Measurements from ENCODE around the gene RPS6KA6.

DNA sequence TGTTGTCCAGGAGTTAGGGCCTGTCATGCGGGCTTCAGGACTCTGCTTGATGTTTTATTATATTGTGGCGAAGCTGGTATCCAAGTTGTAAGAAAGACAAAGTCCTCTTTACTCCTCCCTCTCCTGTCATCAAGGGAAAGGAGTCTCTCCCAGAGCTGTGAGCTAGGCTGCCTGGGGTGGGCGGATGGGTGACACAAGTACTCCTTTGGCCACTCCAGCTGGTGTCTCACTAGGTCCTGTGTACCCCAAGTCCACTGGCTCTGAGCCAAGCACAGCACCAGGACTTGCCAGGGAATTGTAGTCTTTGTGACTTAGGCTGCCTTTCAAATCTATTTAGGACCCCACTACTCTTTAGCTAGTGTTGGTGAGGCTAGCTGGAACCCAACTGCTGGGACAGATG, 36.7 kb upstream of the RPS6KA6 start:
- TF ChIP-seq, protein P1, sequence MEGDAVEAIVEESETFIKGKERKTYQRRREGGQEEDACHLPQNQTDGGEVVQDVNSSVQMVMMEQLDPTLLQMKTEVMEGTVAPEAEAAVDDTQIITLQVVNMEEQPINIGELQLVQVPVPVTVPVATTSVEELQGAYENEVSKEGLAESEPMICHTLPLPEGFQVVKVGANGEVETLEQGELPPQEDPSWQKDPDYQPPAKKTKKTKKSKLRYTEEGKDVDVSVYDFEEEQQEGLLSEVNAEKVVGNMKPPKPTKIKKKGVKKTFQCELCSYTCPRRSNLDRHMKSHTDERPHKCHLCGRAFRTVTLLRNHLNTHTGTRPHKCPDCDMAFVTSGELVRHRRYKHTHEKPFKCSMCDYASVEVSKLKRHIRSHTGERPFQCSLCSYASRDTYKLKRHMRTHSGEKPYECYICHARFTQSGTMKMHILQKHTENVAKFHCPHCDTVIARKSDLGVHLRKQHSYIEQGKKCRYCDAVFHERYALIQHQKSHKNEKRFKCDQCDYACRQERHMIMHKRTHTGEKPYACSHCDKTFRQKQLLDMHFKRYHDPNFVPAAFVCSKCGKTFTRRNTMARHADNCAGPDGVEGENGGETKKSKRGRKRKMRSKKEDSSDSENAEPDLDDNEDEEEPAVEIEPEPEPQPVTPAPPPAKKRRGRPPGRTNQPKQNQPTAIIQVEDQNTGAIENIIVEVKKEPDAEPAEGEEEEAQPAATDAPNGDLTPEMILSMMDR (conservative IDR thresholded peaks at IDR 0.05 in 1 of 2, IDR thresholded peaks at IDR 0.05 in 1 of 2; ENCODE audit: extremely low read depth in 1 of 2, insufficient read depth in 1 of 2, low read depth in 1 of 2, low read length in 2 of 2) = no peak
- TF ChIP-seq EZH2 (IDR thresholded peaks at IDR 0.05; ENCODE audit: borderline replicate concordance, low read length) = no peak

Data from mammary epithelial cell (primary cell).